Smooth muscle cell of bladder (primary cell): ENCODE data around the gene XIST. TPM values are rescaled to one million over a fixed set of nuclear protein-coding genes. Genes with fewer than 3 reads are reported as not detected.

Experiments
- total RNA-seq: library from RNA; depleted of rRNA; stranded (reverse); fragments of >200 nt; gene quantifications from 2 replicates; pipeline ENCODE4 v1.2.3, GENCODE V29; 2014

Gene XIST
- total RNA-seq = under 0.01 and 69.5 TPM in 2 replicates

DNA sequence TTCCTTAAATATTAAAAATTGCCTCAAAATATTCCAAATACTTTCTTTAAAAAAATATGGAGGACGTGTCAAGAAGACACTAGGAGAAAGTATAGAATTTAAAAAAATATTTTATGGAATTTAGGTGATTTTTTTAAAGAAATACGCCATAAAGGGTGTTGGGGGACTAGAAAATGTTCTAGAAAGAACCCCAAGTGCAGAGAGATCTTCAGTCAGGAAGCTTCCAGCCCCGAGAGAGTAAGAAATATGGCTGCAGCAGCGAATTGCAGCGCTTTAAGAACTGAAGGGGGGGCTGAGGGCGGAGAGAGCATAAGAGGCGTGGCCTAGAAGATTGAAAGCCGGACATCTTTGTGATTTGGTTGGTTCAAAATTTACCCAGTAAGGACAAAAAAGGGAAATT, at the start of gene XIST:
Gene XIST, minus strand, starts transcription at position 248 of the 400 bp plus-strand sequence.

